Measurements from ENCODE around the gene RNF157.

RNF157 gene

DNA sequence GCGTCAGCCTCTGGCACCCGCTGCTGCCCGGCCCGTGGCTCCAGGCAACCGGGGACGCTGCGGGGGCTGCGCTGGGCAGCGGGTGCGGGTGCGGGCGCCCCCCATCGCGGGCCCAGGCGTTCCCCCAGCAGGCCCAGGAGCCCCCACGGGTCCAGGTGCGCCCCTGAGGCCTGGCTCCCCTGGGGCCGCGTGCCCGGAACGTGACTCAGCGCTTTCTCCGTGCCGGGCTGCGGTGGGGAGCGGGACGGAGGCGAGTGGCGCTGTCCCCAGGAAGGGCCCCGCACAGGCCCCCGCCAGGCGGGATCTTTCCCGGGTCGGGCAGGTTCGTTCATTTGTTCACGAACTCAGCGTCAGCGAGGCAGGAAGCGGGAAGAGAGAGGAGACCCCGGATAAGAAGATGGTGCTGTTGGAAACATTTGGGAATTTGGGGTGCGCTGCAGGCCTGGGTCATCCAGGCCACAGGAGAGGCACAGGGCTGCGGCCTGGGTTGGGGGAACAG, 118.3 kb downstream of the RNF157 start:
- no peaks in the 10 kb centered on the region for H3K79me2 ChIP-seq (ENCODE audit: control insufficient read depth, low read length)
- peak overlapping the region; percentile 61 for H3K4me2 ChIP-seq (ENCODE audit: low read length)
- no peaks in the 10 kb centered on the region for H3K9me3 ChIP-seq (ENCODE audit: control insufficient read depth, insufficient read depth, low read length)
- H4K20me1 ChIP-seq (ENCODE audit: control insufficient read depth, insufficient read depth, low read depth, low read length), result no peaks in the 10 kb centered on the region
- 0 out of 2 replicates have a peak, but pooled peaks cover 1% of the 10 kb centered on the region for H3K27me3 ChIP-seq (ENCODE audit: control insufficient read depth, low read length)
- H3K4me1 ChIP-seq (ENCODE audit: control insufficient read depth, low read length), result peaks cover 18% of the 10 kb centered on the region
- no peak overlapping the region for H3K27ac ChIP-seq (ENCODE audit: low read depth, low read length)
- H3F3A ChIP-seq (ENCODE audit: control insufficient read depth, insufficient read depth), result no peaks in the 10 kb centered on the region
- no peaks in the 10 kb centered on the region for H3K9me2 ChIP-seq (replicated peaks; ENCODE audit: control insufficient read depth, low read length)
- TF ChIP-seq, protein P1, sequence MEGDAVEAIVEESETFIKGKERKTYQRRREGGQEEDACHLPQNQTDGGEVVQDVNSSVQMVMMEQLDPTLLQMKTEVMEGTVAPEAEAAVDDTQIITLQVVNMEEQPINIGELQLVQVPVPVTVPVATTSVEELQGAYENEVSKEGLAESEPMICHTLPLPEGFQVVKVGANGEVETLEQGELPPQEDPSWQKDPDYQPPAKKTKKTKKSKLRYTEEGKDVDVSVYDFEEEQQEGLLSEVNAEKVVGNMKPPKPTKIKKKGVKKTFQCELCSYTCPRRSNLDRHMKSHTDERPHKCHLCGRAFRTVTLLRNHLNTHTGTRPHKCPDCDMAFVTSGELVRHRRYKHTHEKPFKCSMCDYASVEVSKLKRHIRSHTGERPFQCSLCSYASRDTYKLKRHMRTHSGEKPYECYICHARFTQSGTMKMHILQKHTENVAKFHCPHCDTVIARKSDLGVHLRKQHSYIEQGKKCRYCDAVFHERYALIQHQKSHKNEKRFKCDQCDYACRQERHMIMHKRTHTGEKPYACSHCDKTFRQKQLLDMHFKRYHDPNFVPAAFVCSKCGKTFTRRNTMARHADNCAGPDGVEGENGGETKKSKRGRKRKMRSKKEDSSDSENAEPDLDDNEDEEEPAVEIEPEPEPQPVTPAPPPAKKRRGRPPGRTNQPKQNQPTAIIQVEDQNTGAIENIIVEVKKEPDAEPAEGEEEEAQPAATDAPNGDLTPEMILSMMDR (IDR thresholded peaks at IDR 0.05; ENCODE audit: low read depth, low read length, poor library complexity, severe bottlenecking), result no peak
- TF ChIP-seq EZH2phosphoT487 (IDR thresholded peaks at IDR 0.05; ENCODE audit: borderline replicate concordance, low read length), result no peak
- peak overlapping the region; percentile 53 for H3K4me3 ChIP-seq (ENCODE audit: low read length)
- no peaks in the 10 kb centered on the region for H3K36me3 ChIP-seq (ENCODE audit: control insufficient read depth, low read length)

DNA sequence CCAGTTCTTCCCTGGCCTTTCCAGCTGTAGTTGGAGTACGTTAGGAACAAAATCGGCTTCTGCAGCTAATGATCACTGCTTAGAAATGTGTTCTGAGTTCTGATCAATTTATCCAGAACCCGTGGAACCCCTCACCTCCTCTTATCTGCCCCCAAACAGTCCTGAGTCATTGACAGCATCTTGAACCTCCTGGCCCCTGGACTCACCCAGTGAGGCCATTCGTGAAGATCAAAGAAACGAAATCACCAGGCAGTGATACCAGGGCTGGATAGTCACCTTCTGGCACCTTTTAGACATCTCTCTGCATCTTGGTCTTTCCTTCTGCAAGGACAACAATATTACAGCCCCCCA, 119.7 kb downstream of the RNF157 start:
- H3F3A ChIP-seq (ENCODE audit: control insufficient read depth, insufficient read depth), result no peaks in the 10 kb centered on the region
- H3K4me3 ChIP-seq (ENCODE audit: low read length), result no peak overlapping the region
- no peaks in the 10 kb centered on the region for H3K27me3 ChIP-seq (ENCODE audit: control insufficient read depth, low read length)
- H4K20me1 ChIP-seq (ENCODE audit: control insufficient read depth, insufficient read depth, low read depth, low read length), result no peaks in the 10 kb centered on the region
- H3K27ac ChIP-seq (ENCODE audit: low read depth, low read length), result no peak overlapping the region
- H3K79me2 ChIP-seq (ENCODE audit: control insufficient read depth, low read length), result no peaks in the 10 kb centered on the region
- peaks cover 18% of the 10 kb centered on the region for H3K4me1 ChIP-seq (ENCODE audit: control insufficient read depth, low read length)
- no peaks in the 10 kb centered on the region for H3K9me2 ChIP-seq (replicated peaks; ENCODE audit: control insufficient read depth, low read length)
- no peaks in the 10 kb centered on the region for H3K9me3 ChIP-seq (ENCODE audit: control insufficient read depth, insufficient read depth, low read length)
- no peaks in the 10 kb centered on the region for H3K36me3 ChIP-seq (ENCODE audit: control insufficient read depth, low read length)
- no peak overlapping the region for H3K4me2 ChIP-seq (ENCODE audit: low read length)
- TF ChIP-seq EZH2phosphoT487 (IDR thresholded peaks at IDR 0.05; ENCODE audit: borderline replicate concordance, low read length), result no peak
- TF ChIP-seq, protein P1 (IDR thresholded peaks at IDR 0.05; ENCODE audit: low read depth, low read length, poor library complexity, severe bottlenecking), result no peak

DNA sequence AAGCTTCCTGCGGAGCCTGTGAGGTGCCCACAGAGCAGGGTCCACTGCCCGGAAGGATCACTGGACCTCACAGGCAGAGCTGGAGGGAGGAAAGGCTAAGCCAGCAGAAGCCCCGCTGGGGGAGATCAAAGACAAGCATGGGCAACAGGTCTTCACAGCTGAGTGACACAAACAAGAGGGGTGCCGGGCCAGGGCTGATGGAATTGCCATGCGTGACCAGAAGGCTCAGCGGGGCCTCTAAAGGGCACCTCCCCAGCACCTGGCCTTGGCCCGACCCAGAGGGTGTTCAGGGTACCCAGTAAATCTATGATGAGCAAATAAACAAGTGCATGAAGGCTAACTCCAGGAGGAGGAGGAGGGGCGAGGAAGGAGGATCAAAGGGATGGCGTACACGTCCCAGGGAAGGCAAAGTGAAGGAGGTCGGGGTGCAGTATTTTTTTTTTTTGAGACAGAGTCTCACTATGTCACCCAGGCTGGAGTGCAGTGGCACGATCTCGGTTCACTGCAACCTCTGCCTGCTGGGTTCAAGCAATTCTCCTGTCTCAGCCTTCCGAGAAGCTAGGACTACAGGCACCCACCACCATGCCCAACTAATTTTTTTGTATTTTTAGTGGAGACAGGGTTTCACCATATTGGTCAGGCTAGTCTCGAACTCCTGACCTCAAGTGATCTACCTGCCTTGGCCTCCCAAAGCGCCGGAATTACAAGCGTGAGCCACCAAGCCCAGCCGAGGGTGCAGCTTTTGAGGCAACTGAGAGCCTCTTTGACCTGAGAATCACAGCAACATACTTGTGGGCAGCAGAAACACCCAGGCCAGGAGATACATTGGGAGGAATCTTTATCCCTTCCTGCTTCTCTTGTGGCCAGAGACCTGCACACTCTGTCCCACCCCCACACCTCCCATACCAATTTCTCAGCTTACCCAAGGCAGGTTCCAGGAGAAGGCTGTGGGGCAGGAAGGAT, 120.6 kb downstream of the RNF157 start:
- H3F3A ChIP-seq (ENCODE audit: control insufficient read depth, insufficient read depth), result no peaks in the 10 kb centered on the region
- H3K4me2 ChIP-seq (ENCODE audit: low read length), result no peak overlapping the region
- H3K9me2 ChIP-seq (replicated peaks; ENCODE audit: control insufficient read depth, low read length), result no peaks in the 10 kb centered on the region
- H3K4me3 ChIP-seq (ENCODE audit: low read length), result no peak overlapping the region
- no peaks in the 10 kb centered on the region for H3K27me3 ChIP-seq (ENCODE audit: control insufficient read depth, low read length)
- no peak overlapping the region for H3K27ac ChIP-seq (ENCODE audit: low read depth, low read length)
- H4K20me1 ChIP-seq (ENCODE audit: control insufficient read depth, insufficient read depth, low read depth, low read length), result no peaks in the 10 kb centered on the region
- no peaks in the 10 kb centered on the region for H3K9me3 ChIP-seq (ENCODE audit: control insufficient read depth, insufficient read depth, low read length)
- TF ChIP-seq, protein P1 (IDR thresholded peaks at IDR 0.05; ENCODE audit: low read depth, low read length, poor library complexity, severe bottlenecking), result no peak
- no peak for TF ChIP-seq EZH2phosphoT487 (IDR thresholded peaks at IDR 0.05; ENCODE audit: borderline replicate concordance, low read length)
- H3K36me3 ChIP-seq (ENCODE audit: control insufficient read depth, low read length), result no peaks in the 10 kb centered on the region
- H3K79me2 ChIP-seq (ENCODE audit: control insufficient read depth, low read length), result no peaks in the 10 kb centered on the region
- peaks cover 18% of the 10 kb centered on the region for H3K4me1 ChIP-seq (ENCODE audit: control insufficient read depth, low read length)

All from DOHH2 (cell line).